Frontal cortex (tissue), 4 donors: Measurements from ENCODE around the gene ACKR2. TPM values are rescaled to one million over a fixed set of nuclear protein-coding genes. Genes with fewer than 3 reads are reported as not detected.

ENCODE experiments used
- DNase-seq, 2 donors: peaks; one replicate each; pipeline ENCODE4 v3.0.0; 2012; ENCODE audit warnings: low spot score in 2 of 2
- FAIRE-seq: peaks from 2 replicates; lab custom pipeline; 2012; peaks lifted over from hg19 to GRCh38; lab: Jason Lieb, UNC
- total RNA-seq: library from RNA; depleted of rRNA; stranded (reverse); fragments of >200 nt; gene quantifications from one replicate; pipeline ENCODE4 v1.2.3, GENCODE V29; 2014
- donor health status: control.
- donor health status: control.
- donor health status: control.

Gene ACKR2
- not detected for total RNA-seq

GRCh38 chr3:42809202-42809601 is at the start of gene ACKR2:
Gene ACKR2 (plus strand): TSS chr3:42809445. CDS start chr3:42864503, 55,058 bp downstream.
- no peak for FAIRE-seq
- no peak for DNase-seq

- no peak for DNase-seq
These were observed 47.1 kb upstream of the ACKR2 start for GRCh38 chr3:42762046-42762724.

DNA sequence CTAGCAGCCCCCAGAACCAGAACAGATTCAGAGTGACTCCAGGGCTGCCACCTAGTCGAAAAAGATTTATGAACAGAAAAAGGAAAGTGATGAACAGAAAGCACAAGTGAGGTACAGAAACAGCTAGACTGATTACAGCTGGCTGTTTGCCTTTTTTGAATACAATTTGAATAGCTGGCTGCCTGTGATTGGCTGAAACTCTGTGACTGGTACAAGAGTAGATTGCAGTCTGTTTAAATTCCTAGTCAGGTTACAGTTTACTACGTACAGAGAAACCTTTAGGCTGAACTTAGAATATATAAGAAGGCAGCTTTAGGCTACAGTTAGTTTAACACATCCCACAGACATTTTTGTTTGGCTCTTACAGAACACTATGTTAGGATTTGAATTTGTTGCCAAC is 46.2 kb upstream of the ACKR2 start:
- no peak for DNase-seq
- no peak for FAIRE-seq

More at GRCh38 chr3:42762046-42762724, 47.1 kb upstream of the ACKR2 start:
- FAIRE-seq = no peak

DNA sequence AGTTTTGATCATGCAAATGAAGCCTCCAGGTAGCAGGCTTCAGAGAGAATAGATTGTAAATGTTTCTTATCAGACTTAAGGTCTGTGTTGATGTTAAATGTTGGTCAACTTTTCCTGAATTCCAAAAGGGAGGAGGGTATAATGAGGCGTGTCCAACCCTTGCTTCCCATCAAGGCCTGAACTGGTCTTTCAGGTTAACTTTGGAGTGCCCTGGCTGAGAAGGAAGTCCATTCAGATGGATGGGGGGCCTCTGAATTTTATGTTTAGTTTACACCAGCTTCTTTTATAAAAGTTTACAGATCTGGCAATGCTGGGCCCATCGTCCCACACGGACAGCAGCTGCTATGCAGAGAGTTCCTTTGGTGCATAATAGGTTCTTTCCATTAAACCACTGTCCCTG is 45.1 kb upstream of the ACKR2 start:
- FAIRE-seq (no peak), DNase-seq (no peak)

GRCh38 chr3:42764561-42765295 is 44.5 kb upstream of the ACKR2 start:
- DNase-seq (no peak), FAIRE-seq (no peak)

DNA sequence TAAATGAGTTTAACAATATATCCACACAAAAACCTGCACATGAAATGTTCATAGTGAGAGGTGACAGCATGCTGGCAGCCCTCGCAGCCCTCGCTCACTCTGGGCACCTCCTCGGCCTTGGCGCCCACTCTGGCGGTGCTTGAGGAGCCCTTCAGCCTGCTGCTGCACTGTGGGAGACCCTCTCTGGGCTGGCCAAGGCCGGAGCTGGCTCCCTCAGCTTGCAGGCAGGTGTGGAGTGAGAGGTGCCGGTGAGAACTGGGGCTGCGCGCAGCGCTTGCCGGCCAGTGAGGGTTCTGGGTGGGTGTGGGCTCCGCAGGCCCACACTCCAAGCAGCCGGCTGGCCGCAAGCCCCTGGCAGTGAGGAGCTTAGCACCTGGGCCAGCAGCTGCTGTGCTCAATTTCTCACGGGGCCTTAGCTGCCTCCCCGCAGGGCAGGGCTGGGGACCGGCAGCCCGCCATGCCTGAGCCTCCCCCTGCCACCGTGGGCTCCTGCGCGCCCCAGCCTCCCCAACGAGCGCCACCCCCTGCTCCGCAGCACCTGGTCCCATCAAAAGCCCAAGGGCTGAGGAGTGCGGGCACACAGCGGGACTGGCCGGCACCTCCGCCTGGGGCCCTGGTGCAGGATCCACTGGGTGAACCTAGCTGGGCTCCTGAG is 39.6 kb upstream of the ACKR2 start:
- DNase-seq (no peak), FAIRE-seq (no peak)

GRCh38 chr3:42771271-42771670 is 38.0 kb upstream of the ACKR2 start:
- FAIRE-seq (no peak), DNase-seq (no peak)

- DNase-seq = peak; percentile 90 to 95
- peak; percentile 62 for FAIRE-seq
These were observed 36.4 kb upstream of the ACKR2 start, which contains the start of gene CCDC13 for GRCh38 chr3:42772670-42773408. Gene CCDC13 (minus strand): TSS chr3:42773253. CDS start chr3:42758345, 14,908 bp downstream.

DNA sequence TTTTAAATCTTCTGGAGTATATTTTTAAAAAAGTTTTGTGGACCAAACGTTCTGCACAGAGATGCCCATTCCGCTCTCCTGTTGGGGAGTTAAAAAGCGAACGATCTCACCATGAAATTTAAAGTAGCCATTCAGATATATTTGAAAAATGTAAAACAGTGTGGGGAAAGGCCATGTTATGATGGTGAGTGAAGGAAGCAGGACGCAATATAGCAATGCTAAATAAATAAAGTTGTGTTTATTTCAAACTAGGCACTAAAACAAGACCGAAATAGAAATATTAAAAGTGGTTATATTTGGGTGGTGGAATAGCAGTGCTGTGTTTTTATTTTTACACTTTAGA is 35.9 kb upstream of the ACKR2 start:
- FAIRE-seq (no peak), DNase-seq (no peak)

GRCh38 chr3:42778644-42779043 is 30.6 kb upstream of the ACKR2 start:
- no peak for DNase-seq
- FAIRE-seq = no peak

GRCh38 chr3:42780398-42780797 is 28.8 kb upstream of the ACKR2 start:
- FAIRE-seq (no peak), DNase-seq (no peak)

DNA sequence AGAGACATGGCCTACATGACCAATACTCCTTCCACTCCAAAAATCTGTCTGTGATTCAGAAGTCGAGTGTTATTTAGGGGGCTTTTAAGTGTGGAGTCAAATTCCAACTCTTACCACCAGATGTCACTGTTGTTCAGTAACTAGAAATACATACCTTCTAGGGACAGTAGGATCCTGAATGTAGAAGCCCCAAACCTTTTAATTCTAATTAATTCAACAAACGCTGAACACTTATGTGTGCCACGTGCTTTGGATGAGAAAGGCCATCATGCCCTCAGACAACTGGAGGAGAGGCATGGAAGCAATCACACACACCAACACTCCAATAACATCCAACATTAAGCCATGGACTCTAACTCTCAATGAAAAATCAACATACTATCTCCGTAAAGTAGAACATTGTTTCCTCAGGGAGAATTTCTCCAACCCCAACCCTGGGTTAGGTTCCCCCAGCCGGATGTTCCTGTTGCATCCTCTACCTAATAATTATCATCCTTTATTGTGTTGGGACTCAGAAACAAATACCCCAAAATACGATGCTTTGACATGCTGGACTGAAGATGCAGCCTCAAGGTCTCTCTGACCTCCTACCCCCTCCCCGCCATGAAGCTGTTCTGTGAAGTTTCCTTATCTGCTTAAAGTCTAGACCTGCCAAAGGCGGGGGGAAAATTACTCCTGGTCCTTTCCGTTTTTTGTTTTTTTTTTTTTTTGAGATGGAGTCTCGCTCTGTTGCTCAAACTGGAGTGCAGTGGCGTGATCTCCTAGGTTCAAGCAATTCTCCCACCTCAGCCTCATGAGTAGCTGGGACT is 28.1 kb upstream of the ACKR2 start:
- DNase-seq (peak; percentile 42 to 44), FAIRE-seq (no peak)

DNA sequence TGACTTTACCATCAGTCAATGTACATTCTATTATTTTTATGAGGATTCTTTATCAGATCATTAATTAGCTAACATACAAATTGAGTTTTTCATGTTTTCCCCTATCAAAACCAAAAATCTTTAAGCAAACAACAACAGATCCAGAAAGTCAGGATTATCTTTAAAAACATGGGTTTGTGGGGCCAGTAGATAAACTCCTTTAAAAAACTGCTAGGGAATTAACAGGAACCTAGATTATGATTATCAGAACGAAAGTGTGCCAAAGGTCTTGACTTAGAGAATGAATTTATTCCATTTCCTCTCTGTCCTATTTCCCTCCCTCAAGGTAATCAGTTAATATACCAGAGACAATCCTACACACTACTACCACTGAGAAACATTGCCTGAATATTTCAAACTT is 23.0 kb upstream of the ACKR2 start:
- FAIRE-seq = no peak

DNA sequence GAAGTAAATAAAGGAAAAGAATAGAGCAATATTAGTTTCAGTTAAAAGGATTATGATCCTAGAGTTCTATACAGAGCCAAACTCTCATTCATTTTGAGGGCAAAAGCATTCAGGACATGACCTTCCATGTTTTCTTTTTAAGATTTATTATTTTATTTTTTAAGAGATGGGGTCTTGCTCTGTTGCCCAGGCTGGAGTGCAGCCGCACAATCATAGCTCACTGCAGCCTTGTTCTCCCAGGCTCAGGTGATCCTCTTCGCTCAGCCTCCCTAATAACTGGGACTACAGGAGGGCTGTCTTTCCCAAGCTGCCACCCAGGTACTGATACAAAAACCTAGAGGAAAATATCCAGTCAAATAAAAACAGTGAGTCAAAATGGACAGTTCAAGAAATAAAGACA is 22.6 kb upstream of the ACKR2 start:
- FAIRE-seq (no peak), DNase-seq (no peak)

More for the DNA sequence above, 23.0 kb upstream of the ACKR2 start:
- no peak for DNase-seq

DNA sequence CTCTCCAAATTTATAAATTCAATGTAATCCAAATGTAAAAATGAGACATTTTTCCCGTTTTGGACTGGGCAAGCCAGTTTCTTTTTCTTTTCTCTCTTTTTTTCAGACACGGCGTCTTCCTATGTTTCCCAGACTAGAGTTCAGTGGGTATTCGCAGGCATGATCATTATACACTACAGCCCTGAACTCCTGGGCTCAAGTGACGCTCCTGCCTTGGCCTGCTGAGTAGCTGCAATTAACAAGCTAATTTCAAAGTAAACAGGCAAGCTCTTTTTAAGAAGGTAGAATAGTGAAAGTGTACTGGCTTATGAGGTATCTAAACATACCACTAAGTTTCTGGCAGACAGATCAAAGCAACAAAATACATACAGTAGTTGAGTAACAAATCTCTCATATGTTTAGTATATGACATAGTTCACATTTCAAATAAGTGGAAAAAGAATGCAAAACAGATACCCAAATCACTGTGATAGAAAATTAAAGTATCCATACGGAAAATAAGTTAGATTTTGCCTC is 18.5 kb upstream of the ACKR2 start:
- FAIRE-seq (no peak), DNase-seq (no peak)

DNA sequence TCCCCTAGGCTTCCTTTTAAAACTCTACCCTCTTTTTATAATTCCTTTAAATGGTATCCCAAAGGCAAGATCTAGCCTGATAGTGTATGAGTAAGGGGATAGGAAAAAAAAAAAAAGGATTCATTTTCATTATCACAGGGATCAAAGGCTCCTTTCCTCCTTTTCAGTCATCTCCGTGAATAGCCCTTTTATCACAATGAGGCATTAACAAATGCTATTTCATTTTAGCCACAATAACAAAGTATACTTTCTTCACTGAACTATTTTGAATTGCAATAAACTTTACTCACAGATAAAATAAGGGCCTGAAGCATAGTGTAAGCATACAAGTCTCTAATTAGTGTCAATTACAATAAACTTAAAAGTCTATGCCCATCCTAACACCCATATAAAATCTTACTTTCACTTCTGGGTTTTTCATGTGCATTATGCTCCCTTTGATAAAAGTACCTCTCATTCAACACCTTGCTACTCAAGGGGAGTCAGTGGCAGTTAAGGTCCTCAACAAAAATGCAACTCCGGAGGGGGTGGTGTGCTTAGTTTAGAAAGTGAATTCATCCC is 13.5 kb upstream of the ACKR2 start:
- FAIRE-seq (no peak), DNase-seq (no peak)

GRCh38 chr3:42796332-42796885 is 12.8 kb upstream of the ACKR2 start:
- DNase-seq = no peak

GRCh38 chr3:42799376-42799775 is 9.9 kb upstream of the ACKR2 start:
- no peak for DNase-seq

More at GRCh38 chr3:42796332-42796885, 12.8 kb upstream of the ACKR2 start:
- FAIRE-seq = peak; percentile 45

DNA sequence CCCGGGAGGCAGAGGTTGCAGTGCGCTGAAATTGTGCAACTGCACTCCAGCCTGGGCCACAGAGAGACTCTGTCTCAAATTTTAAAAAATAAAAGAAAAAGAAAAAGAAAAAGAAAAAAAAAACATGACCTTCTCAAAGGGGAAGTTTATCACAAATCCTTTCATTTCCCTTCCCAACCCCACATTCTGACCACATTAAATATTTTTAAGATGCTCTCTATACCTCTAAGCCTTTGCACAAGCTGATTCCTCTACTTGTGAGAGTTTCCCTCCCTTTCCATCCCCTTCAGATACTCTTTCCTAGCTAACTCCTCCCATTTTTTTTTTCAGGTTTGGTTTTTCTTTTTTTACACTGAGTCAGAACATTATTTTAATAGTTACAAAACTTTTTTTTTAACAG is 9.0 kb upstream of the ACKR2 start:
- FAIRE-seq = no peak
- no peak for DNase-seq

More at GRCh38 chr3:42799376-42799775, 9.9 kb upstream of the ACKR2 start:
- no peak for FAIRE-seq
